C4-2B (cell line): ENCODE results near the gene ERFE.

Experiments used
- H3K27ac ChIP-seq: fragments of 450-650 bp; 2 replicates; pipeline ENCODE4 v1.5.1; 2017
- ZFX ChIP-seq: fragments of 450-650 bp; IDR thresholded peaks from 2 replicates; pipeline ENCODE4 v1.6.1; 2017
- TF ChIP-seq, protein P1 (sequence below): fragments of 450-650 bp; conservative IDR thresholded peaks from 2 replicates; pipeline ENCODE4 v1.5.1; 2017; ENCODE audit warnings: mild to moderate bottlenecking

ERFE gene

GRCh38 chr2:238144262-238144661 lies 14.5 kb upstream of the ERFE start:
- no peak overlapping the region for H3K27ac ChIP-seq

DNA sequence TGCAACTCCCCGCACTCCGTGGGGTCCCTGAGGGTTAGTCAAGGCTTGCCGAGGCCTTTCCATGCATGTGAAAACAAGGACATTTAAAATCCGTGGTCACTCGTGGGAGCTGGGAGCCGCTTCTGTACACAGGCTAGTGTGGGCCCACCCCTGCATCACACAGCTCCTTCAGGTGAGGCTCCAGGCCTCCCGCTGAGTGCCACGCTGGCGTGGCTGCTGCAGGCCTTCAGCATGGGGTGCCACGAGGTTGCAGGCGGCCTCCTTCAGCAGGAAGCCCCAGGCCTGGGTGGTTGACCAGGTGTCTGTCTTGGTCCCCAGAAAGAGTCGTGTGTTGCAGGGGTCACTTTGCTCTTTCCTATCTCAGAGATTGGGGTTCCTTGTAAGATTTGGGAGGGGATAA lies 13.7 kb upstream of the ERFE start:
- TF ChIP-seq ZFX = no peak
- TF ChIP-seq, protein P1, sequence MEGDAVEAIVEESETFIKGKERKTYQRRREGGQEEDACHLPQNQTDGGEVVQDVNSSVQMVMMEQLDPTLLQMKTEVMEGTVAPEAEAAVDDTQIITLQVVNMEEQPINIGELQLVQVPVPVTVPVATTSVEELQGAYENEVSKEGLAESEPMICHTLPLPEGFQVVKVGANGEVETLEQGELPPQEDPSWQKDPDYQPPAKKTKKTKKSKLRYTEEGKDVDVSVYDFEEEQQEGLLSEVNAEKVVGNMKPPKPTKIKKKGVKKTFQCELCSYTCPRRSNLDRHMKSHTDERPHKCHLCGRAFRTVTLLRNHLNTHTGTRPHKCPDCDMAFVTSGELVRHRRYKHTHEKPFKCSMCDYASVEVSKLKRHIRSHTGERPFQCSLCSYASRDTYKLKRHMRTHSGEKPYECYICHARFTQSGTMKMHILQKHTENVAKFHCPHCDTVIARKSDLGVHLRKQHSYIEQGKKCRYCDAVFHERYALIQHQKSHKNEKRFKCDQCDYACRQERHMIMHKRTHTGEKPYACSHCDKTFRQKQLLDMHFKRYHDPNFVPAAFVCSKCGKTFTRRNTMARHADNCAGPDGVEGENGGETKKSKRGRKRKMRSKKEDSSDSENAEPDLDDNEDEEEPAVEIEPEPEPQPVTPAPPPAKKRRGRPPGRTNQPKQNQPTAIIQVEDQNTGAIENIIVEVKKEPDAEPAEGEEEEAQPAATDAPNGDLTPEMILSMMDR = no peak
- H3K27ac ChIP-seq = no peak overlapping the region

More at GRCh38 chr2:238144262-238144661, 14.5 kb upstream of the ERFE start:
- TF ChIP-seq, protein P1 = no peak
- TF ChIP-seq ZFX = no peak

DNA sequence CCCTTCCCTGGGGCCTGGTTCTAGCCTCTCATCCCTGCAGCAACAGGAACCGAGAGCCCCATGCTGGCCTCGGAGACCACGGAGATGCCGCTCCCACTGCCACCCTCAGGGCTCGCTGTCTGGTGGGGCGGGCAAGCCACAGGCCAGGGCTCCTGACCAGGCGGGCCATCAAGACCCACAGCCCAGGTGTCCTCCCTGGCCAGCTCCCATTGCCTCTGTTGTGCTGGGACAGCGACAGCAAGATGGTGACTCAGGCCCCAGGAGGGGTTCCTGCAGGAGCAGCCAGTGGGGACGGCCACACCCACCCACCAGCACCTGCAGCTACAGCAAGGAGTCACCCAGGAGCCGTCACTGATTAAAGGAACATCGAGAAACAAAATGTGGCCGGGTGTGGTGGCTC lies 12.9 kb upstream of the ERFE start:
- TF ChIP-seq, protein P1 = no peak
- no peak for TF ChIP-seq ZFX
- H3K27ac ChIP-seq = no peak overlapping the region

DNA sequence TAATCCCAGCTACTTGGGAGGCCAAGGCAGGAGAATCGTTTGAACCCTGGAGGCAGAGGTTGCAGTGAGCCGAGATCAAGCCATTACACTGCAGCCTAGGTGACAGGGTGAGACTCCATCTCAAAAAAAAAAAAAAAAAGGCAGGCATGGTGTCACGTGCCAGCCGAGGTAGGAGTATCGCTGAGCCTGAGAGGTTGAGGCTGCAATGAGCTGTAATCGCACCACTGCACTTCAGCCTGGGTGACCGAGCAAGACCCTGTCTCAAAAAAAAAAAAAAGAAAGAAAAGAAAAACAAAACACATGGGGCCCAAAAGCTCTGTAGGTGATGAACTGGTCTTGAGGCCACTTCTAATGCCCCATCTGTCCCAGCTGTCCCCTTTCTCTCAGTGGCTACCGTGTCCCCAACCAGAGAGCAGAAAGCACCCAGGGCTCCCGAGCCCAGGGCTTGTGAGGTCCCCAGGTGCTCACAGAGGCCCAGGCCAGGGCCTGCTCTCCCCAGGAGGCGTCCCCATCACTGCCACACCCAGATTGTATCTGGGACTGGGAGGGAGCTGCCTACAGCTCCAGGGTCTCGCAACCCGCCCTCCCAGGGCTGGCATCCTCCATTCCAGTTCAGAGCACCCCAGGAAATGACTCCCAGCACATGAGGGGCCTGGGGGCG lies 11.8 kb upstream of the ERFE start:
- no peak for TF ChIP-seq ZFX
- TF ChIP-seq, protein P1 = no peak
- H3K27ac ChIP-seq = no peak overlapping the region

DNA sequence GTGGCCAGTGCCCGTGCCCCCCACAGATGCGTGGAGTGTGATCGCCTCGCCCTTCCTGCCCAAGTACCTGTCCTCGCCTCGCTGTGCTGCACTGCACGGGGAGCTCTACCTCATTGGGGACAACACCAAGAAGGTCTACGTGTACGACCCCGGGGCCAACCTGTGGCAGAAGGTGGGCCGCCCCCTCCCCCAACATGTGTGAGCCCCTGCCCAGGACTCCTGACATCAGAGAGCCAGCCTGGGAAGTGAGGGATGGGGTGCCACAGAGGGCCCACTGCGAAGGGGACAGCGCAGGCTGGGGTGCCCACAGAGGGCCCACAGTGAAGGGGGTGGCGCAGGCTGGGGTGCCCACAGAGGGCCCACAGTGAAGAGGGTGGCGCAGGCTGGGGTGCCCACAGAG lies 9.8 kb upstream of the ERFE start:
- TF ChIP-seq ZFX = no peak
- TF ChIP-seq, protein P1 = no peak

GRCh38 chr2:238149841-238150572 lies 8.8 kb upstream of the ERFE start:
- TF ChIP-seq ZFX = no peak
- TF ChIP-seq, protein P1 = no peak
- no peak overlapping the region for H3K27ac ChIP-seq

More for the DNA sequence above, 9.8 kb upstream of the ERFE start:
- no peak overlapping the region for H3K27ac ChIP-seq

- no peak for TF ChIP-seq ZFX
- TF ChIP-seq, protein P1 = no peak
- no peak overlapping the region for H3K27ac ChIP-seq
Observed at GRCh38 chr2:238150686-238151085, 8.1 kb upstream of the ERFE start.
